Neural cell (in vitro differentiated cells): ENCODE measurements around the gene CLPSL1.

ENCODE experiments used
- MXI1 ChIP-seq: fragments of 450-650 bp; conservative IDR thresholded peaks from 2 replicates; pipeline ENCODE4 v1.6.1; 2014; ENCODE audit warnings: antibody characterized with exemption, mild to moderate bottlenecking; ENCODE audit not compliant: poor library complexity, severe bottlenecking
- TF ChIP-seq, protein P1 (sequence below): fragments of 450-650 bp; IDR thresholded peaks from 2 replicates; pipeline ENCODE4 v1.5.1; 2014; ENCODE audit warnings: antibody characterized with exemption, mild to moderate bottlenecking, moderate library complexity; ENCODE audit not compliant: poor library complexity, severe bottlenecking

- TF ChIP-seq, protein P1, sequence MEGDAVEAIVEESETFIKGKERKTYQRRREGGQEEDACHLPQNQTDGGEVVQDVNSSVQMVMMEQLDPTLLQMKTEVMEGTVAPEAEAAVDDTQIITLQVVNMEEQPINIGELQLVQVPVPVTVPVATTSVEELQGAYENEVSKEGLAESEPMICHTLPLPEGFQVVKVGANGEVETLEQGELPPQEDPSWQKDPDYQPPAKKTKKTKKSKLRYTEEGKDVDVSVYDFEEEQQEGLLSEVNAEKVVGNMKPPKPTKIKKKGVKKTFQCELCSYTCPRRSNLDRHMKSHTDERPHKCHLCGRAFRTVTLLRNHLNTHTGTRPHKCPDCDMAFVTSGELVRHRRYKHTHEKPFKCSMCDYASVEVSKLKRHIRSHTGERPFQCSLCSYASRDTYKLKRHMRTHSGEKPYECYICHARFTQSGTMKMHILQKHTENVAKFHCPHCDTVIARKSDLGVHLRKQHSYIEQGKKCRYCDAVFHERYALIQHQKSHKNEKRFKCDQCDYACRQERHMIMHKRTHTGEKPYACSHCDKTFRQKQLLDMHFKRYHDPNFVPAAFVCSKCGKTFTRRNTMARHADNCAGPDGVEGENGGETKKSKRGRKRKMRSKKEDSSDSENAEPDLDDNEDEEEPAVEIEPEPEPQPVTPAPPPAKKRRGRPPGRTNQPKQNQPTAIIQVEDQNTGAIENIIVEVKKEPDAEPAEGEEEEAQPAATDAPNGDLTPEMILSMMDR = peak; percentile 37
- peak; percentile 90 for TF ChIP-seq MXI1
These were observed 48.9 kb upstream of the CLPSL1 start for GRCh38 chr6:35731736-35732532.
